ENCODE measurements around the gene FAM20C. TPM values are rescaled to one million over a fixed set of nuclear protein-coding genes. Genes with fewer than 3 reads are reported as not detected.
"Not testable (repeated sequence)": the region's sequence is repeated elsewhere in the genome, so short reads cannot be mapped to it uniquely, and the experiment has no call there.

FAM20C gene
- total RNA-seq, 2 donors from 2014 or later = 33.5 to 53.5 TPM

GRCh38 chr7:241513-241912 is 49.1 kb downstream of the FAM20C start:
- Mint-ChIP-seq H3K27ac (no peak overlapping the region), H3K4me1 (no peaks in the 10 kb centered on the region), H3K27me3 (ENCODE audit: insufficient read depth) (no peaks in the 10 kb centered on the region), H3K9me3 (no peaks in the 10 kb centered on the region), H3K4me3 (no peak overlapping the region), H3K36me3 (ENCODE audit: low read depth) (peaks cover 19% of the 10 kb centered on the region)
- H3K4me1 ChIP-seq (ENCODE audit: control insufficient read depth, insufficient read depth, low read length) = no peaks in the 10 kb centered on the region
- H3K27ac ChIP-seq (ENCODE audit: low read depth, low read length) = no peak overlapping the region
- H3K4me3 ChIP-seq (ENCODE audit: low read length) = no peak overlapping the region
- H3K9me3 ChIP-seq (ENCODE audit: control insufficient read depth, low read length) = no peaks in the 10 kb centered on the region
- H3K9ac ChIP-seq (ENCODE audit: extremely low read depth, low read length, poor library complexity, severe bottlenecking) = no peak overlapping the region
- 93 to 96% methylated on average over 11 to 13 of the region's 13 CpGs for WGBS, 2 experiments (ENCODE audit: insufficient coverage in 1 of 2, insufficient read length in 1 of 2)
- DNase-seq = no peak
- no peak for TF ChIP-seq CTCF (conservative IDR thresholded peaks at IDR 0.05)
- no peaks in the 10 kb centered on the region for H3K36me3 ChIP-seq (ENCODE audit: control insufficient read depth, insufficient read depth, low read length)
- no peaks in the 10 kb centered on the region for H3K27me3 ChIP-seq (ENCODE audit: control insufficient read depth, insufficient read depth, low read length, poor library complexity, severe bottlenecking)

- H3K4me1 ChIP-seq (ENCODE audit: control insufficient read depth, insufficient read depth, low read length); H3K27me3 ChIP-seq (ENCODE audit: control insufficient read depth, insufficient read depth, low read length, poor library complexity, severe bottlenecking); H3K9ac ChIP-seq (ENCODE audit: extremely low read depth, low read length, poor library complexity, severe bottlenecking); H3K4me3 Mint-ChIP-seq; H3K9me3 ChIP-seq (ENCODE audit: control insufficient read depth, low read length); H3K27ac ChIP-seq (ENCODE audit: low read depth, low read length); H3K9me3 Mint-ChIP-seq; H3K36me3 ChIP-seq (ENCODE audit: control insufficient read depth, insufficient read depth, low read length); H3K4me3 ChIP-seq (ENCODE audit: low read length); H3K27ac Mint-ChIP-seq; H3K27me3 Mint-ChIP-seq (ENCODE audit: insufficient read depth); DNase-seq; H3K4me1 Mint-ChIP-seq: not testable (repeated sequence)
- 93% methylated on average over 5 of the region's 21 CpGs; no CpG with 5 or more reads in 1 of the 2 experiments for WGBS, 2 experiments (ENCODE audit: insufficient coverage in 1 of 2, insufficient read length in 1 of 2)
- peaks cover 21% of the 10 kb centered on the region for H3K36me3 Mint-ChIP-seq (ENCODE audit: low read depth)
Observed at GRCh38 chr7:242826-243579, 50.6 kb downstream of the FAM20C start.

GRCh38 chr7:243580-243978 is 51.2 kb downstream of the FAM20C start:
- not testable (repeated sequence) for DNase-seq; H3K4me3 ChIP-seq (ENCODE audit: low read length); H3K9me3 Mint-ChIP-seq

GRCh38 chr7:244974-245373 is 52.6 kb downstream of the FAM20C start:
- Histone ChIP-seq H3K36me3 (ENCODE audit: control insufficient read depth, insufficient read depth, low read length) (no peaks in the 10 kb centered on the region), H3K9me3 (ENCODE audit: control insufficient read depth, low read length) (no peaks in the 10 kb centered on the region), H3K9ac (ENCODE audit: extremely low read depth, low read length, poor library complexity, severe bottlenecking) (no peak overlapping the region), H3K4me1 (ENCODE audit: control insufficient read depth, insufficient read depth, low read length) (no peaks in the 10 kb centered on the region), H3K27ac (ENCODE audit: low read depth, low read length) (peak overlapping the region; percentile 24), H3K27me3 (ENCODE audit: control insufficient read depth, insufficient read depth, low read length, poor library complexity, severe bottlenecking) (no peaks in the 10 kb centered on the region), H3K4me3 (ENCODE audit: low read length) (no peak overlapping the region)
- H3K9me3 Mint-ChIP-seq = no peaks in the 10 kb centered on the region
- H3K4me3 Mint-ChIP-seq = no peak overlapping the region
- WGBS, 2 experiments (ENCODE audit: insufficient coverage in 1 of 2, insufficient read length in 1 of 2) = 92 to 98% methylated on average over 17 to 22 of the region's 22 CpGs
- H3K27ac Mint-ChIP-seq = no peak overlapping the region
- H3K4me1 Mint-ChIP-seq = no peaks in the 10 kb centered on the region
- no peak for TF ChIP-seq CTCF (conservative IDR thresholded peaks at IDR 0.05)
- no peak for DNase-seq
- H3K27me3 Mint-ChIP-seq (ENCODE audit: insufficient read depth) = no peaks in the 10 kb centered on the region
- peaks cover 33% of the 10 kb centered on the region for H3K36me3 Mint-ChIP-seq (ENCODE audit: low read depth)

More at GRCh38 chr7:243580-243978, 51.2 kb downstream of the FAM20C start:
- not testable (repeated sequence) for H3K4me1 ChIP-seq (ENCODE audit: control insufficient read depth, insufficient read depth, low read length); H3K9ac ChIP-seq (ENCODE audit: extremely low read depth, low read length, poor library complexity, severe bottlenecking); H3K36me3 ChIP-seq (ENCODE audit: control insufficient read depth, insufficient read depth, low read length); H3K27me3 ChIP-seq (ENCODE audit: control insufficient read depth, insufficient read depth, low read length, poor library complexity, severe bottlenecking); H3K4me1 Mint-ChIP-seq; H3K27me3 Mint-ChIP-seq (ENCODE audit: insufficient read depth); H3K9me3 ChIP-seq (ENCODE audit: control insufficient read depth, low read length); H3K4me3 Mint-ChIP-seq; H3K27ac Mint-ChIP-seq; H3K27ac ChIP-seq (ENCODE audit: low read depth, low read length)
- WGBS, 2 experiments (ENCODE audit: insufficient coverage in 1 of 2, insufficient read length in 1 of 2) = 73 to 100% methylated on average over 1 to 5 of the region's 10 CpGs
- H3K36me3 Mint-ChIP-seq (ENCODE audit: low read depth) = peaks cover 21% of the 10 kb centered on the region

All from endodermal cell (in vitro differentiated cells).